ENCODE data around the gene CDC42BPB. TPM values are rescaled to one million over a fixed set of nuclear protein-coding genes. Genes with fewer than 3 reads are reported as not detected.

CDC42BPB gene
- total RNA-seq, 1 donor from 2014 or later = 96.5 TPM

DNA sequence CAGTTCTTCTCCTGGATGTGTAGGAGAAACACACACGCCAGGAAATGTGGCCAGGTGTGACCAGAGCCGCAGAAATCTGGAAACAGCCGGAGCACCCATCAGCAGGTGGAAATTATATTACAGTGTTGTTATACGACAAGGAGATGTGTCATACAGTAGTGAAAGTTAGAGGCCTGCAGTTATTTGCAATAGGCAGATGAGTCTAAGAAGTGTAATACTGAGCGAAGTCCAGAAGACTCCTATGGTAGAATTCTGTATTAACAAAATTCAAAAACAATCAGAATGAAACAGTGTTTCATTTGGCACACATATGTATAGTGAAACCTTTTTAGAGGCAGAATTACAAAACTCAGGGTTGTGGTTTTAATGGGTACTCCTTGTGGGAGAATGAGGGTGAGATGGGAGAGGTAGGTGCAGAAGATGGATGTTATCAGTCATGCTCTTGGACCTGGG lies 174.2 kb downstream of the CDC42BPB start:
- Histone ChIP-seq H3K27me3 (no peaks in the 10 kb centered on the region), H3K36me3 (peaks cover 0 to 7% of the 10 kb centered on the region in 2 donors), H3K4me3 (no peak overlapping the region), H3K4me1 (no peaks in the 10 kb centered on the region), H3K9me3 (no peaks in the 10 kb centered on the region), H3K27ac (no peak overlapping the region)
- TF ChIP-seq, protein P1, sequence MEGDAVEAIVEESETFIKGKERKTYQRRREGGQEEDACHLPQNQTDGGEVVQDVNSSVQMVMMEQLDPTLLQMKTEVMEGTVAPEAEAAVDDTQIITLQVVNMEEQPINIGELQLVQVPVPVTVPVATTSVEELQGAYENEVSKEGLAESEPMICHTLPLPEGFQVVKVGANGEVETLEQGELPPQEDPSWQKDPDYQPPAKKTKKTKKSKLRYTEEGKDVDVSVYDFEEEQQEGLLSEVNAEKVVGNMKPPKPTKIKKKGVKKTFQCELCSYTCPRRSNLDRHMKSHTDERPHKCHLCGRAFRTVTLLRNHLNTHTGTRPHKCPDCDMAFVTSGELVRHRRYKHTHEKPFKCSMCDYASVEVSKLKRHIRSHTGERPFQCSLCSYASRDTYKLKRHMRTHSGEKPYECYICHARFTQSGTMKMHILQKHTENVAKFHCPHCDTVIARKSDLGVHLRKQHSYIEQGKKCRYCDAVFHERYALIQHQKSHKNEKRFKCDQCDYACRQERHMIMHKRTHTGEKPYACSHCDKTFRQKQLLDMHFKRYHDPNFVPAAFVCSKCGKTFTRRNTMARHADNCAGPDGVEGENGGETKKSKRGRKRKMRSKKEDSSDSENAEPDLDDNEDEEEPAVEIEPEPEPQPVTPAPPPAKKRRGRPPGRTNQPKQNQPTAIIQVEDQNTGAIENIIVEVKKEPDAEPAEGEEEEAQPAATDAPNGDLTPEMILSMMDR (IDR thresholded peaks at IDR 0.05) = no peak
- intact Hi-C loops (cut with DNase I) = no loop called here
- peak in 1 of 2 donors; percentile 35 for DNase-seq (ENCODE audit: low spot score in 2 of 2)

Other genes with a start within 250 kb of the CDC42BPB start
- gene AMN, start 134.9 kb downstream of the CDC42BPB start, total RNA-seq = 0.32 TPM
- gene LBHD2, start 26.7 kb upstream of the CDC42BPB start, total RNA-seq = not detected
- gene EXOC3L4, start 37.2 kb upstream of the CDC42BPB start, total RNA-seq = not detected
- 133 TPM for gene TNFAIP2, start 65.9 kb upstream of the CDC42BPB start, total RNA-seq

Measured in ascending aorta (tissue), 2 donors.